GM20431 (cell line): Measurements from ENCODE around the gene TOR2A.

Experiments used
- in situ Hi-C: fragments of 300-500 bp; cut with MseI, MboI; formaldehyde crosslinking; loops from one replicate; pipeline ENCODE4 v1.15.0; 2020; ENCODE audit warnings: low sequenced_read_pairs; ENCODE audit not compliant: unreplicated experiment

TOR2A gene

GRCh38 chr9:127706836-127707241 is 28.3 kb downstream of the TOR2A start, which contains the start of gene CFAP157:
CFAP157 (plus strand) TSS chr9:127706988; CDS start chr9:127707032, 44 bp downstream.
- in situ Hi-C loops, result no loop called here

DNA sequence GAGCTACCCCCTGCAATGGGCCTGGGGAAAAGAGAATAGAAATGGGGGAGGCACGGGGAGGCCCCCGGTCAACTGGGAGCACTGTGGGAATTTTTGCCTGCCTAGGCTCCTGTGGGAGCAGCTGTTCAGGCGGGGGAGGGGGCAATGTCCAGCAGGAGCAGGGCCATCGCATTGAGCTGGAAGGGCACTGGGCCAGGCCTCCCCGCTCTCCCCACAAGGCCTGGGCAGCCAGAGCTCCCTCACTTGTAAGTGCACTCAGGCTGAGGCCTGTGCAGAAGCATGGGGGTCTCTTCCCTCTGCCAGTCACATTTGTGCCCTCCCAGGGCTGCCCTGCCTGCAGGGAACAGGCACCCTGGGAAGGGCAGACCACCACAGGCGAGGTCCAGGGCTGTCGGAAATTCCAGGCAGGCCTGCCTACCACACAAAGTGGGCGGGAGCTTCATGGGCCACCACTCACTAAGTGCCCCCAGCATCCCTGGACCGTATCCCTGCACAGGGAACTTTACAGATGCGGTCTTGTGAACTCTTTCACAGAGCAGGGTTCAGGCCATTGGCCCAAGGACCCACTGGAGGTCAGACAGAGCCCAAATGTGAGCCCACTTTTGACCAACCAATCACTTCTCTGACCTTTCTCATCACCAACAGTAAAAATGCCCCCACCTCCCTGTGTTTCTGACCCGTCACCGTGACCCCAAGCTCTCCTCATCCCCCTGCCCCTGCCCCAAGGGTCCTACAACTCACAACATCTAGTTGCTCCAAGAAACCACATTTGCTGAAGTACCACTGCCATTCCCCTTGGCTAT is 29.3 kb downstream of the TOR2A start:
- in situ Hi-C loops, result no loop called here

DNA sequence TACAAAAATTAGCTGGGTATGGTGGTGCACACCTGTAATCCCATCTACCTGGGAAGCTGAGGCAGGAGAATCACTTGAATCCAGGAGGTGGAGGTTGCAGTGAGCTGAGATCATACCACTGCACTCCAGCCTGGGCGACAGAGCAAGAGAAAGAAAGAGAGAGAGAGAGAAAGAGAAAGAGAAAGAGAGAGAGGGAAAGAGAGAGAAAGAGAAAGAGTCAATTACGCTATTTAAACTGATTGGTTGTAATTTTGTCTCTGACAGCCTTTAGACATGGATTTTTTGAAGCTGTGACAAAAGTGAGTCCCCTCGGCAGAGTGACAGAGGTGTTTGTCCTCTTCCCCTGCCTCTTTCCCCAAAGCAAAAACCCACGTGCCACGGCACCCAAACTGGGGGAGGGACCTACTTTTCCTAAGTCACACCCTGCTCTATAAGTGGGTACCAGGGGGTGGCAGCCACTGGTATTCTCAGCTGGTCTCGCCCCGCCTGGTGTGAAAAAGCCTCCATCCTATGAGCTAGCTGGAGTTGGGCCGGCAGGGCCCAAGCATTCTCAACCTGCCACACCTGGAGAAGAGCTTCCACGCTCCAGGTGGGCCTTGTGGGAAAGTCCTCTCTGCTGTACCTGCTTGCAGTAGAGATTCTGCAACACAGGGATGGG is 31.7 kb downstream of the TOR2A start:
- in situ Hi-C loops, result no loop called here

GRCh38 chr9:127700594-127701255 is 34.4 kb downstream of the TOR2A start:
- in situ Hi-C loops, result no loop called here

DNA sequence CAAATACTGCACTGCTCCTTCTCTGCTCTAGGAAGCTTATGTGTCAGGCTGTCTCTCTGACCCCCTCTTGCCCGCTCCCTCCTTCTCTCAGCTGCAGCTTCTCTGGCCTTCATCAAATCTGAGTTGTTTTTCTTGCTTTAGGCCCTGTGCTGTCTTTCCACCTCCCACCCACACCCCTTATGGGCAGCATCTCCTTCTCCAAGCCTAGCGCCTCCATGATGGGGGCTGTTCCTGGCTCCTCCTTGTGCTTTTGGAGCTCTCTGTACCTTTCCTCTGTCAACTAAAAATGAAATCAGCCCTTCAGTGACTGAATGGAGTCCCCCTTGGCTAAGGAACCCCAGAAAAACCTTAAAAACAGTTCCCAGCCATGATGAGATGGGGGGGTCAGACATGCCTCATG is 35.0 kb downstream of the TOR2A start:
- in situ Hi-C loops, result no loop called here

GRCh38 chr9:127698985-127699670 is 36.0 kb downstream of the TOR2A start:
- in situ Hi-C loops, result no loop called here

GRCh38 chr9:127698386-127698785 is 36.7 kb downstream of the TOR2A start:
- in situ Hi-C loops, result no loop called here

DNA sequence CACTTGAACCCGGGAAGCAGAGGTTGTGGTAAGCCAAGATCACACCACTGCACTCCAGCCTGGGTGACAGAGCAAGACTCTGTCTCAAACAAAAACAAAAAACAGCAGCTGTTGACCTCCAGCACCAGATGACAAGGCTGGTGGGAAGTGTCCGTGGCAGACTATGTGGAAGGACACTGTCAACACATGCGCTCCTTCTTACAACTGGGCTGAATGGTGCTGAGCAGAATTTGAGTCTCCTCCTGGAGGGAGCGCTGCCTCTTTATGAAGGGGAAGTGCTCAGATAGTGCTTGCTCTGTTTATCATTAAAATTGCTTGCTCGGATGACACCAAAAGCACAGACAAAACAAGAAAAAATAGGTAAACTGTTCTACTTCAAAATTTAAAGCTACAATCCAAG is 37.5 kb downstream of the TOR2A start:
- in situ Hi-C loops, result no loop called here

DNA sequence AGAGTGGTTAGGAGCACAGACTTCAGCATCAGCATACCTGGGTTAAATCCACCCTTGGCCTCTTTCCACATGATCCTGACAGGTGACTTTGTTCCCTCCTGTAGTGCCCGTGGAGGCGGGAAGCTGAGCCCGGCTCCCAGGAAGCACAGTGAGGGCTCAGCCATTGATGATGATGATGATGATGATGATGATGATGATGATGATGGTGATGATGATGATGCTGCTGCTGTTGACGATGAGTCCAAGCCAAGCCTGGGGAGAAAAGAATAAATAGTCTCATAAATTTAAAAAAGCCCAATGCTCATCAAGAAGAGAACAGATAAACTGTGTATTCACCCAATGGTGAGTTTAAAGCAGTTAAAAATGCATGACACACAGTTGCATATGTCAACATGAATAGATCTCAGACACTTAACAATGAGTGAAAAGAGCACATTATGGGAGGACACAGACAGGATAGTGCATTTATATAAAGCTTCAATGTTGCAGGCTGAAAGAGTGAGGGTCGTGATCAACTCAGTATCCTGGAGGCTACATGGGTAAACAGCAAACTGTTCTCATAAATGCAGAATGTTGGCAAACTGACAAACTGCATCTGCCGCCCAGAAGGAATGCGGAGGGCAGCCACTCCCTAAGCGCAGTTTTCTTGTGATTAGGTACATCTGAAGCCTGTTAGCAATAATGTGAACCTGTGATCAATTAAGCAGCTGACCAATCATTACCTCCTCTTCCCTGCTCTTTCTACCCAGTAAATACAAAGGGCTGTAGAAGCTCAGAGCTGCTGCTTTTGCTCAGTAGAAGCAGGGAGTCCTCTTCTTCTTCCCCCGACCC is 40.0 kb downstream of the TOR2A start:
- in situ Hi-C loops, result no loop called here

- in situ Hi-C loops, result no loop called here
These were observed 41.4 kb downstream of the TOR2A start for GRCh38 chr9:127693697-127694096.

DNA sequence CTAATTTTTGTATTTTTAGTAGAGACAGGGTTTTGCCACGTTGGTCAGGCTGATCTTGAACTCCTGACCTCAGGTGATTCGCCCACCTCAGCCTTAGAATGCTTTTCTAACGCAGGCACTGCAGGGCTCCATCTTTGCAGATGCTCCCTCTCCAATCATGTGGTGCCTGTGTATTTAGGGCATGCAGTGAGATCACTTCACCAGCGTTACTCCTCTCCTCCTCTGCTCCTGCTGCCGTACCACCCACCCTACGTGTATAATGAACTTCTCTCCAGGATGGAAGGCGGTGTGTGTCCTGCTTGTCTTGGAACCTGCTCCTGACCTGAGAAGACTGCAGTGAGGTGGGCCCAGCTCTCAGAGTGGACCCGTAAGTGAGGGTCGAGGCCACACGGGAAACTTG is 42.0 kb downstream of the TOR2A start:
- in situ Hi-C loops, result no loop called here

DNA sequence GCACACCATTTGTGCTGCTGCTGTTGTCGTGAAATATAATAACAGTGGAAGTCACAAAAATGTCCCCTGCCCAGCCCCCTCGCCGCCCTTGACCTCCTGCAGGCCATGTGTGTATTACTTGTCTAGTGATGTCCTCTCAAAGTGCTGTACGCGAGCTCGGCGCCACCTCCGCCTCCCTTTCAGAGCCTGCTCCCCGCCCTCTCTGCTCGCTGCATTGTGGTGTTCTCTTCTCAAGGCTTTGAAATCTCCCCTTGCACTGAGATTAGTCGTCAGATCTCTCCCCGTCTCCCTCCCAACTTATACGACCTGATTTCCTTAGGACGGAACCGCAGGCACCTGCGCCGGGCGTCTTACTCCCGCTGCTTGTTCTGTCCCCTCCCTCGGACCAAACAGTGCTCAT is 43.0 kb downstream of the TOR2A start:
- in situ Hi-C loops, result no loop called here

- in situ Hi-C loops, result no loop called here
These were observed 44.4 kb downstream of the TOR2A start for GRCh38 chr9:127690735-127691134.

DNA sequence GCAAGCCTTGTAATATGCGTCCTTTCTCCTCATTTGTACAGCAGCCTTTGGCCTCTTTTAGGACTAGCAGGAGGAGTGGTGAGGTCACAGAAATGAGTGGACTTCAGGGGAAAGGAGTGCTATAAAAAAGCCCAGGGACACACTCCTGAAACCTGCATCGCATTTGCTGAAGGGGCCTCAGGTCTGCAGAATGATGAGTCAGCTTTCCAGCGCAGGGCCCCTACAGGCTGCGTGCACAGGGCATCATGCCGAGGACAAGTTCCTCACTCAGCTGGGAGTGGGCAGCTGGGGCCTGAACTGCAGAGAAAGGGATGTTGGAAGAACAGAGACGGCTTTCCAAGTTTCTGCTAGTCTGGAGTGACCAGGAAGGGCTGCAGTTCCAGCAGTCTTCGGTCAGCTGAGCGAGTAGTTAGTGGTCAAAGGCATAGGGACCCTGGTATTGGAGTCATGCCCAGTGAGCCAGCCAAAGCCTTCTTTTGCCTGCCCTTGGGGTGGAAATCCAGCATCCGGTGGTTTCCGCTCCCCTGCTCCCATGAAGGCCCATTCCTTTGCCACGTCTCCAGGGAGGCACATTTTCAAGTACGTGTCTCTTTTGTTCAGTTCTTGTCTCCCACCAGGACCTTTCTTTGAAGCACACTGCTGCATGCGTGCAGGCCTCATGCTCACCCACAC is 45.6 kb downstream of the TOR2A start:
- in situ Hi-C loops, result no loop called here

DNA sequence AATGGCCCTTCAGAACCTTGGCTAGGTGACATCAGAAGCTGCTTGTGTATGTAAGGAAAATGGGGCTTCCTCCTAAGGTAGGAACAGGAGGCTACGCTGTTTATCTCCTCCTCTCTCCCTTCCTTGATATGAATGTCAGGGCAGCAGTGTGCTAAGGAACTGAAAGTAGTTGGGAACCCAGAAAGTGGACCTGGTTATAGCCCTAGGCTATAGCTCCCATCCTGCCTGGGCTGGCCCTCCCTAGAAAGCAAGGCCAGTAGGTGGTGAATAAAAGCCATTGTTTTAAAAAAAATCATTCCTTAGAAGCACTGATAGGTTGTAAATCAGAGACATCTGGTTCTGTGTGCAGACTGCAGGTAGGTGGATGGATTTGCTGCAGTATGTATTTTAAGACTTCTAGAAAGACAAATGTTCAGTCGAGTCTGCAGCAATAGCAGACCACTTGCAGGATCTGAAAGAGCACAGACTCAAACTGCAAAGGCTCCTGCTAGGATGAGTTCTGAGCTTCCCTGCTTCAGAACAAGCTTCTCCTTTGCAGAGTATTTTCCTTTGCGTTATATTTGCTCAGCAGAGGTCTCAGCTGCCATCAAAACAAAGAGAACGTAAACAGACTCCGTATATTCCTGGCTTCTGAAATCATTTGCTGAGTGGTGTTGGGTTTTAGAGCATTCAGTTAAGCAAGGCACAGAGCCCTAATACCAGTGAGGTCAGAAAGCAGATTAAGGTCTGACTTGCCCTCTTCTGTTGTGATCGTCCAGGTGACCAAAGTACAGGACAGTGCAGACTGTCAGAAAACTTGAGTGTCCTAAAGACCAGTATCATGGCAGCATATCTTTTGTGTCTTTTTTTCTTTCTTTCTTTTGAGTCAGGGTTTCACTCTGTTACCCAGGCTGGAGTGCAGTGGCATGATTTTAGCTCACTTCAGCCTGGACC is 48.4 kb downstream of the TOR2A start:
- in situ Hi-C loops, result no loop called here

DNA sequence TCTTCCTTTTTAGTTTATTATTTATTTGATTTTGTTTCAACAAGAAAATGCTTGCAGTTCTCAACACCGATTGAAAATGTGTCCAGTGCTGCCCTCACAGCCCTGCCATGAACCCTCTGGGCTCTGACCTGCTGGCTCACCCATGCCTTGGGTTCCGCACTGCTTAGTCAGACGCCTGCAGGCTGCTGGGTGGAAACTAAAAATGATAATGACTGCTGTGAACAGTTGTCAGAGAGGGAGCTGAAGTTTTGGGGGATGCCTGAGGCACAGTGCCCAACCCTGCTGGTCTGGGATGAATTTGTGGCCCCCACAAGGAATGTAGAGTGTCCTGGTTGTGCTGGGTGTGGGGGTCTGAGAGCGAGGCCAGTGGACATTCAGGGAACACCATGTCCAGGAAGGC is 50.5 kb downstream of the TOR2A start:
- in situ Hi-C loops, result no loop called here

DNA sequence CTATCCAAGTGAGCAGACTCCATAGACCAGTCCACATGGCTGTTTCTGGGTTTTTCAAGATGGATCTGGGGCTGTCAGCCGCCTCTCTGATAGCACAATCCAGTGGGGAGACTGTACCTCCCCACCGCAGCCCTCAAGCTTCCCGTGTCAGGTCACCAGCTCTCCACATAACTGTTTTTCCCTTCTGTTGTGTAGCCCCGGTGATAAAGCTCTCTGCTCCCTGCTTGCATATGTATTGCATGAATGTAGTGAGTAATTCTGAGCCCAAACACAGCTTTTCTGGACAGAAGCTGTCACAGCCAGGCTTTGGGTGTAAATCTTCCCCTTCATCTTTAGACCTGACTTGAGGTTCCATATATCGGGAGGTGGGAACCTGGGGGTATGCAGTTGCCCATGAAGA is 51.4 kb downstream of the TOR2A start:
- in situ Hi-C loops, result no loop called here
